Keratinocyte (primary cell): Measurements from ENCODE around the gene TDRD10. TPM values are rescaled to one million over a fixed set of nuclear protein-coding genes. Genes with fewer than 3 reads are reported as not detected.
"Not testable (repeated sequence)": the region's sequence is repeated elsewhere in the genome, so short reads cannot be mapped to it uniquely, and the experiment has no call there.

Experiments
- DNase-seq: peaks from one replicate; pipeline ENCODE4 v3.0.0-alpha.2; 2011; ENCODE audit warnings: low read depth, missing footprints, low spot score
- FAIRE-seq: peaks from 2 replicates; lab custom pipeline; 2011; peaks lifted over from hg19 to GRCh38; lab: Jason Lieb, UNC
- H2AFZ ChIP-seq: 2 replicates; pipeline ENCODE4 v1.6.0; 2012; ENCODE audit warnings: low read length, control low read depth, inconsistent platforms; ENCODE audit not compliant: control insufficient read depth
- H3K27ac ChIP-seq: 2 replicates; pipeline ENCODE4 v1.5.1; 2011; ENCODE audit warnings: low read length; ENCODE audit not compliant: control insufficient read depth, insufficient read depth
- H3K27me3 ChIP-seq: 3 replicates; pipeline ENCODE4 v1.6.0; 2011; ENCODE audit warnings: low read length; ENCODE audit not compliant: control insufficient read depth, insufficient read depth; ENCODE audit errors: extremely low read depth
- H3K36me3 ChIP-seq, 2 experiments: 2 replicates in 1 of 2; 3 replicates in 1 of 2; pipeline ENCODE4 v1.5.1; 2011; ENCODE audit warnings: low read length in 2 of 2, mild to moderate bottlenecking in 1 of 2; ENCODE audit not compliant: control insufficient read depth in 2 of 2, insufficient read depth in 2 of 2; ENCODE audit errors: extremely low read depth in 1 of 2
- H3K4me1 ChIP-seq: 3 replicates; pipeline ENCODE4 v1.5.1; 2011; ENCODE audit warnings: low read length; ENCODE audit not compliant: control insufficient read depth, insufficient read depth; ENCODE audit errors: extremely low read depth
- H3K4me2 ChIP-seq: 3 replicates; pipeline ENCODE4 v1.6.0; 2011; ENCODE audit warnings: low read depth, low read length; ENCODE audit not compliant: control insufficient read depth, insufficient read depth; ENCODE audit errors: extremely low read depth
- H3K4me3 ChIP-seq, 3 experiments: fragments of 200-600 bp in 1 of 3; sonication (generic) in 1 of 3; 2 replicates in 2 of 3; 3 replicates in 1 of 3; pipeline ENCODE4 v1.5.1; 2011 to 2016; ENCODE audit warnings: low read length in 3 of 3, mild to moderate bottlenecking in 3 of 3, control low read depth in 2 of 3, inconsistent platforms in 1 of 3, low read depth in 1 of 3, mixed read lengths in 1 of 3, mixed run types in 1 of 3, moderate library complexity in 1 of 3; ENCODE audit not compliant: control insufficient read depth in 2 of 3, insufficient read depth in 2 of 3; ENCODE audit errors: extremely low read depth in 1 of 3
- H3K79me2 ChIP-seq: 2 replicates; pipeline ENCODE4 v1.6.0; 2012; ENCODE audit warnings: low read length; ENCODE audit not compliant: control insufficient read depth, insufficient read depth
- H3K9ac ChIP-seq: 3 replicates; pipeline ENCODE4 v1.6.0; 2011; ENCODE audit warnings: low read length; ENCODE audit not compliant: control insufficient read depth, insufficient read depth; ENCODE audit errors: extremely low read depth
- H3K9me1 ChIP-seq: 3 replicates; pipeline ENCODE4 v1.6.0; 2011; ENCODE audit warnings: low read length; ENCODE audit not compliant: control insufficient read depth, insufficient read depth; ENCODE audit errors: extremely low read depth
- H3K9me3 ChIP-seq: 2 replicates; pipeline ENCODE4 v1.5.1; 2012; ENCODE audit warnings: low read depth, low read length; ENCODE audit not compliant: control insufficient read depth
- H4K20me1 ChIP-seq: 3 replicates; pipeline ENCODE4 v1.6.0; 2011; ENCODE audit warnings: low read length; ENCODE audit not compliant: control insufficient read depth, insufficient read depth; ENCODE audit errors: extremely low read depth
- CTCF ChIP-seq, 3 experiments: IDR thresholded peaks in 1 of 3; conservative IDR thresholded peaks in 1 of 3; optimal IDR thresholded peaks in 1 of 3; 2 replicates in 2 of 3; 3 replicates in 1 of 3; pipeline versions ENCODE3 to v1.5.1; 2011; ENCODE audit warnings: low read length in 3 of 3, mild to moderate bottlenecking in 3 of 3, moderate library complexity in 2 of 3, control low read depth in 1 of 3, inconsistent platforms in 1 of 3; ENCODE audit not compliant: insufficient read depth in 2 of 3; ENCODE audit errors: extremely low read depth in 1 of 3
- EZH2 ChIP-seq: IDR thresholded peaks from one replicate; pipeline ENCODE4 v1.6.1; 2012; ENCODE audit warnings: inconsistent platforms, mild to moderate bottlenecking, low read length, moderate library complexity
- dilution Hi-C: fragments of 300-500 bp; cut with MboI; formaldehyde crosslinking; loops from one replicate; pipeline ENCODE4 v1.7.0; 2020; ENCODE audit warnings: low sequenced_read_pairs; ENCODE audit not compliant: extremely low pct_ligation_motif_present
- polyA plus RNA-seq, 5 experiments: library from polyadenylated mRNA; depleted of rRNA in 3 of 5; stranded (reverse) in 3 of 5; stranded (forward) in 1 of 5; unstranded in 1 of 5; fragments of >200 nt; gene quantifications; 1 replicate in 1 of 5; 2 replicates in 3 of 5; 3 replicates in 1 of 5; pipeline versions ENCODE4 v1.2.1 to v1.2.3, GENCODE V29; 2011 to 2012; ENCODE audit warnings: missing spikeins in 2 of 5, low read depth in 1 of 5, low replicate concordance in 1 of 5

Gene TDRD10
- polyA plus RNA-seq, 1 donor (not counting 4 experiments of a cell fraction or from before 2014, with no cell fraction given): not detected

- dilution Hi-C loops: no loop called here
- no peaks in the 10 kb centered on the region for H3K9me3 ChIP-seq
- no peak overlapping the region for H3K4me2 ChIP-seq
- peaks cover 6% of the 10 kb centered on the region for H3K4me1 ChIP-seq
- H3K9ac ChIP-seq: no peak overlapping the region
- H3K79me2 ChIP-seq: no peaks in the 10 kb centered on the region
- no peaks in the 10 kb centered on the region for H3K36me3 ChIP-seq
- H3K4me3 ChIP-seq: no peak overlapping the region
- TF ChIP-seq CTCF (optimal IDR thresholded peaks at IDR 0.05 in 1 of 3, IDR thresholded peaks at IDR 0.05 in 1 of 3, conservative IDR thresholded peaks at IDR 0.05 in 1 of 3; ENCODE audit: extremely low read depth in 1 of 3, insufficient read depth in 2 of 3, low read length in 3 of 3) (no peak), EZH2 (no peak)
- H4K20me1 ChIP-seq: peaks cover 3% of the 10 kb centered on the region
- H3K9me1 ChIP-seq: no peaks in the 10 kb centered on the region
- H3K27me3 ChIP-seq: peaks cover 13% of the 10 kb centered on the region
- FAIRE-seq (no peak), DNase-seq (no peak)
- no peak overlapping the region for H3K27ac ChIP-seq
- no peak overlapping the region for H2AFZ ChIP-seq
Observed at GRCh38 chr1:154485106-154485505, 16.9 kb upstream of the TDRD10 start.

GRCh38 chr1:154485910-154486496 is 16.0 kb upstream of the TDRD10 start:
- no peak overlapping the region for H2AFZ ChIP-seq
- H3K27ac ChIP-seq: no peak overlapping the region
- H3K9me1 ChIP-seq: no peaks in the 10 kb centered on the region
- H3K9ac ChIP-seq: no peak overlapping the region
- no peak overlapping the region for H3K4me2 ChIP-seq
- H3K27me3 ChIP-seq: peaks cover 13% of the 10 kb centered on the region
- FAIRE-seq (no peak), DNase-seq (no peak)
- H3K4me1 ChIP-seq: peaks cover 6% of the 10 kb centered on the region
- TF ChIP-seq EZH2 (peak; percentile 21), CTCF (optimal IDR thresholded peaks at IDR 0.05 in 1 of 3, IDR thresholded peaks at IDR 0.05 in 1 of 3, conservative IDR thresholded peaks at IDR 0.05 in 1 of 3; ENCODE audit: extremely low read depth in 1 of 3, insufficient read depth in 2 of 3, low read length in 3 of 3) (no peak)
- no peaks in the 10 kb centered on the region for H3K79me2 ChIP-seq
- H3K36me3 ChIP-seq: no peaks in the 10 kb centered on the region
- H4K20me1 ChIP-seq: peaks cover 3% of the 10 kb centered on the region
- dilution Hi-C loops: no loop called here
- H3K9me3 ChIP-seq: no peaks in the 10 kb centered on the region
- no peak overlapping the region for H3K4me3 ChIP-seq

- H3K4me2 ChIP-seq, H3K9ac ChIP-seq, H3K79me2 ChIP-seq, FAIRE-seq, H3K27ac ChIP-seq, DNase-seq, H3K4me3 ChIP-seq, H3K9me3 ChIP-seq, H4K20me1 ChIP-seq, H3K9me1 ChIP-seq, dilution Hi-C loops, H3K4me1 ChIP-seq, H2AFZ ChIP-seq, H3K36me3 ChIP-seq: not testable (repeated sequence)
- H3K27me3 ChIP-seq: peaks cover 20% of the 10 kb centered on the region
Observed at GRCh38 chr1:154486756-154487155, 15.3 kb upstream of the TDRD10 start.
